ENCODE data around the gene NUP62.
A peak's percentile ranks its signal among the peaks of the same experiment; 100 is the strongest.
"Not testable (repeated sequence)": the region's sequence is repeated elsewhere in the genome, so short reads cannot be mapped to it uniquely, and the experiment has no call there.

Gene NUP62

DNA sequence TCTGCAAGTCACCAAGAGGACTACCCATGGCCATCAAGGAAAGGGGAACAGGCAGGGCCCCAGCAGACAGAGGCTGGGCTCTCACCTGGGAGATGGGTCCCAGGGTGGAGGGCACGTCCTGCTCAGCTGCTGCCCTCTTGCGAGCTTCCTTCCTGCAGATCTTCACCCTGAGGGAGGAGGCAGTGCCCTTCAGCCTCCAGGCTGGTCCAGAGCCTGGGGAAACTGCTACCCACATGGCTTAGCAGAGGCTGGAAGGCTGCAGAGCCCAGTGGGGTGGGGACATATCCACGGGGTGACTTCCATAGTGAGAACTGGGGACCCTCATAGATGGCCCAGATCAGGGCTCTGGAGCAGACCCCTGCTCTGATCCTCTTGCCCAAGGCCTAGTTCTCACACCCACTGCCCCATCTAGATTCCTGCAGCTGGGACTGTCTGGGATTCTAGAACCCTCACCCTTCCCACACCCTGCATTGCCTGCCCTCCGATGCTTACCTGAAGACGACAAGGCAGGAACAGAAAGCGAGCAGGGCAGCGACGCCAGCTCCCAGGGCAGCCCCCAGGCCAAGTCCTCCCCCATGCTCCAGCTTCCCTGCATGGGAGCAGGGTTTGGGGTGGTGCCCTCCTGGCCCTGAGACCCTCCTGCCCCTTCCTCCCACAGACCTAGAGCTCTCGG is 22.6 kb upstream of the NUP62 start:
- DNase-seq (ENCODE audit: low spot score): no peak

GRCh38 chr19:49950956-49951526 is 21.7 kb upstream of the NUP62 start:
- DNase-seq (ENCODE audit: low spot score): no peak

- no peak for DNase-seq (ENCODE audit: low spot score)
Observed at GRCh38 chr19:49950590-49950948, 21.3 kb upstream of the NUP62 start.

GRCh38 chr19:49949742-49950589 is 20.7 kb upstream of the NUP62 start:
- DNase-seq (ENCODE audit: low spot score): no peak

GRCh38 chr19:49946415-49946814 is 17.1 kb upstream of the NUP62 start:
- DNase-seq (ENCODE audit: low spot score): no peak

DNA sequence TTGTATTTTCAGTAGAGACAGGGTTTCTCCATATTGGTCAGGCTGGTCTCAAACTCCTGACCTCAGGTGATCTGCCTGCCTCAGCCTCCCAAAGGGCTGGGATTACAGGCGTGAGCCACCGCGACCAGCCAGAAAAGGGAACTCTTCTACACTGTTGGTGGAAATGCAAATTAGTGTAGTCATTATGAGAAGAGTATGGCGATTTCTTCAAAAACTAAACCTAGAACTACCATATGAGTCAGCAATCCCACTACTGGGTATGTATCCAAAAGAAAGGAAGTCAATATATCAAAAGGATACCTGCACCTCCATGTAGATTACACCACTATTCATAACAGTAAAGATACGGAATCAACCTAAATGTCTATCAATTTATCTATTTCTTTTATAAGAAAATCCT is 15.3 kb upstream of the NUP62 start:
- not testable (repeated sequence) for DNase-seq (ENCODE audit: low spot score)

DNA sequence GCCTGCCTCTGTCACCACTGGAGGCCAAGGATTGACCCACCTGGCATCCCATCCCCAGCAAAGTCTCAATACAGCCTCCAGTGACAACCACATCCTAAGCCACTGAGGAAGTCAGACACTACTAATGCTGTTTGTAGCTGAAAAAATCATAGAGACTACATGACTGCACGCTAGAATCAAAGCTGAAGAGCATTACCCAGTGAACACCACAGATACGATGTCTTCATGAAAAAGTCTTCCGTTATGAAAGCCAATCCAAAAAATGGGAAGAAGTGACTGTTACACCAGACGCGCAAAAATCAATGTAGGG is 11.1 kb upstream of the NUP62 start:
- DNase-seq (ENCODE audit: low spot score): no peak

- DNase-seq (ENCODE audit: low spot score): no peak
Observed at GRCh38 chr19:49939721-49940481, 10.6 kb upstream of the NUP62 start.

- no peak for DNase-seq (ENCODE audit: low spot score)
Observed at GRCh38 chr19:49938662-49939061, 9.4 kb upstream of the NUP62 start.

- peak; percentile 84 for DNase-seq (ENCODE audit: low spot score)
Observed at GRCh38 chr19:49937750-49938381, 8.6 kb upstream of the NUP62 start.

- no peak for DNase-seq (ENCODE audit: low spot score)
Observed at GRCh38 chr19:49936549-49936948, 7.2 kb upstream of the NUP62 start.

- DNase-seq (ENCODE audit: low spot score): no peak
Observed at GRCh38 chr19:49933643-49934042, 4.3 kb upstream of the NUP62 start.

DNA sequence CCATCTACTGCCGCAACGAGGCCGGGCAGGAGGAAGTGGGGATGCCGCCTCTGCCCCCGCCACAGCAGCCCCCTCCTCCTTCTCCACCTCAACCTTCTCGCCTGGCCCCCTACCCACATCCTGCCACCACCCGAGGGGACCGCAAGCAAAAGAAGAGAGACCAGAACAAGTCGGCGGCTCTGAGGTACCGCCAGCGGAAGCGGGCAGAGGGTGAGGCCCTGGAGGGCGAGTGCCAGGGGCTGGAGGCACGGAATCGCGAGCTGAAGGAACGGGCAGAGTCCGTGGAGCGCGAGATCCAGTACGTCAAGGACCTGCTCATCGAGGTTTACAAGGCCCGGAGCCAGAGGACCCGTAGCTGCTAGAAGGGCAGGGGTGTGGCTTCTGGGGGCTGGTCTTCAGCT is 3.4 kb upstream of the NUP62 start:
- DNase-seq (ENCODE audit: low spot score): no peak

GRCh38 chr19:49932041-49932451 is 2.7 kb upstream of the NUP62 start:
- DNase-seq (ENCODE audit: low spot score): no peak

DNA sequence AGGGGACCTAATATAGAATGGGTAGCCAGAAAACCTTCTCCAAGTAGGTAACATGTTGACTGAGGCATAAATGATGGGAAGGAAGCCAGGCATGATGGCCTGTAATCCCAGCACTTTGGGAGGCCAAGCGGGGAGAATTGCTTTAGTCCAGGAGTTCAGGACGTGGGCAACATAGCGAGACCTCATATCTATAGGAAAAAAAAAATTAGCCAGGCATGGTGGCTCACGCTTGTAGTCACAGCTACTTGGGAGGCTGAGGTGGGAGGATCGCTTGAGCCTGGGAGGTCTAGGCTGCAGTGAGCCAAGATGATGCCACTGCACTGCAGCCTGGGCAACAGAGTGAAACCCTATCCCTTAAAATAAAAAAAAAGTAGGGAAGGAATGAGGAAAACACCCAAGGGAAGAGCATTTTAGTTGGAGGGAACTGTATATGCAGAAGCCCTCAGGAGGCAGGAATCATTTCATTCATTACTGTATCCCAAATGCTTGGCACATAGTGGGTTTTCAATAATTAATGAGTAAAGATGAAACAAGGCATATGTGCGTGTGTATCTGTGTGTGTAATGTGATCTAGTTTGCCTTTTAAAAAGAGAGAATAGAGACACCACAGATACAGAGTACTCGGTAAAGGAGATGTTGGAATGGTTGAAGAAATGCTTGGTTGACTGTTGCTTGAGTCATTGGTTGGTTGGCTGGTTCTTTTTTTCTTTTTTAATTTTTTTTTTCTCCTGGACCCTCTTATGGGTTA is 2.2 kb upstream of the NUP62 start:
- DNase-seq (ENCODE audit: low spot score): no peak

- no peak for DNase-seq (ENCODE audit: low spot score)
Observed at GRCh38 chr19:49930483-49931011, 1.2 kb upstream of the NUP62 start.

- peak; percentile 97 for DNase-seq (ENCODE audit: low spot score)
Observed at GRCh38 chr19:49929611-49930482, 543 bp upstream of the NUP62 start.

DNA sequence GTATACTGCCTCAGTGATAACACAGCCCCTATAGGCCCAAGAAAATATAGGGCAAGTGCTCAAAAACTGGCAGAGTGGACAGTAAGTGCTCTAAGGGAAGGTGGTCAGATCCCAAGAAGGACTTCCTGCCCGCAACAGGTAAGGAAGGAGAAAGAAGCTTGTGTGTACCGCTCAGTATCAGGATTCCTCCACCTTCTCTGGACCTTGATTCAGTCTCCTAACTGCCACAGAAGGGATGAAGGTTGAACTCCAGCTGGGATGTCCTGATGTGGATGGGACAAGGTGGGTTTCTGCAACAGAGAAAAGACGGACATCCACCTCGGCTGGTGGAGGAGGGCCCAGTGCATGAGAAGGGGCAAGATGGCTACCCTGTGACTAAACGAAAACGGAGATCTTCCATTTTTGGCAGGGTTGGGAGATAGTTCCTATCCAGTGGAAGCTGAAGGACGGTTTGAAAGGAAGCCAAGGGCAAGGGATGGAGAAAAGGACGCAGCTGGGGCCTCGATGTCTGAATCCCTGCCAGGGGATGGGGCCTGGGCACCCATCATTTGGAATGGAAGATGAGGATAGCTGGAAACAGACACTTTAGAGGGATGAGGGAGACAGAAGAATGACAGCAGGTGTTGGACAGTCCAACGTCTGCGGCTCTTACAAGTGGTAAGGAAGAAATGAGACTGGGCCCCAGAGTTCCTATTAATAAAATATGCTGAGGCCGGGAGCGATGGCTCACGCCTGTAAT is 1.6 kb downstream of the NUP62 start:
- DNase-seq (ENCODE audit: low spot score): no peak

GRCh38 chr19:49926515-49926914 is 2.8 kb downstream of the NUP62 start:
- no peak for DNase-seq (ENCODE audit: low spot score)

DNA sequence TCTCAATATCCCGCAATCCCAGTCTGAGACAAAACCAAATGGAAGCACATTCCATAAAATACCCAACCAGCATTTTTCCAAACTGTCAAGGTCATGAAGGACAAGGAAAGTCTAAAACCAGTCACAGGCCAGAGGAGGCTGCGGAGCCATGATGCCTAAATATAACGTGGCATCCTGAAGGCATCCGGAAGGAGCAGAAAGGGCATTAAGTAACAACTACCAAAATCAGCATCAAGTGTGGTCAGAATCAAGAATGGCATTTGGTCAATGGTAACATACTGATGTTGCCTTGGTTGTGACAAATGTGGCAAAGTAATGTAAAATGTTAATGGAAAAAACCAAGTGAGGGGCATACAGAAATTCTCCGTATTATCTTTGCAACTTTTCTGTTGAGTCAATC is 3.8 kb downstream of the NUP62 start:
- DNase-seq (ENCODE audit: low spot score): no peak

All from hepatic stellate cell (primary cell).